ENCODE results near the gene COG5.
A peak's percentile ranks its signal among the peaks of the same experiment; 100 is the strongest.

GRCh38 chr7:107236862-107237261 lies 326.9 kb downstream of the COG5 start:
- TF ChIP-seq CTCF (IDR thresholded peaks at IDR 0.05) (no peak), MXI1 (IDR thresholded peaks at IDR 0.05; ENCODE audit: low read depth, low read length) (0 out of 2 replicates have a peak, but pooled peaks have one; percentile 25), EP300 (IDR thresholded peaks at IDR 0.05; ENCODE audit: borderline replicate concordance in 1 of 2, low read depth in 1 of 2, low read length in 1 of 2) (peak in 1 of 2 experiments; percentile 58; a peak in 1 of 4 replicates)
- TF ChIP-seq, protein P1, sequence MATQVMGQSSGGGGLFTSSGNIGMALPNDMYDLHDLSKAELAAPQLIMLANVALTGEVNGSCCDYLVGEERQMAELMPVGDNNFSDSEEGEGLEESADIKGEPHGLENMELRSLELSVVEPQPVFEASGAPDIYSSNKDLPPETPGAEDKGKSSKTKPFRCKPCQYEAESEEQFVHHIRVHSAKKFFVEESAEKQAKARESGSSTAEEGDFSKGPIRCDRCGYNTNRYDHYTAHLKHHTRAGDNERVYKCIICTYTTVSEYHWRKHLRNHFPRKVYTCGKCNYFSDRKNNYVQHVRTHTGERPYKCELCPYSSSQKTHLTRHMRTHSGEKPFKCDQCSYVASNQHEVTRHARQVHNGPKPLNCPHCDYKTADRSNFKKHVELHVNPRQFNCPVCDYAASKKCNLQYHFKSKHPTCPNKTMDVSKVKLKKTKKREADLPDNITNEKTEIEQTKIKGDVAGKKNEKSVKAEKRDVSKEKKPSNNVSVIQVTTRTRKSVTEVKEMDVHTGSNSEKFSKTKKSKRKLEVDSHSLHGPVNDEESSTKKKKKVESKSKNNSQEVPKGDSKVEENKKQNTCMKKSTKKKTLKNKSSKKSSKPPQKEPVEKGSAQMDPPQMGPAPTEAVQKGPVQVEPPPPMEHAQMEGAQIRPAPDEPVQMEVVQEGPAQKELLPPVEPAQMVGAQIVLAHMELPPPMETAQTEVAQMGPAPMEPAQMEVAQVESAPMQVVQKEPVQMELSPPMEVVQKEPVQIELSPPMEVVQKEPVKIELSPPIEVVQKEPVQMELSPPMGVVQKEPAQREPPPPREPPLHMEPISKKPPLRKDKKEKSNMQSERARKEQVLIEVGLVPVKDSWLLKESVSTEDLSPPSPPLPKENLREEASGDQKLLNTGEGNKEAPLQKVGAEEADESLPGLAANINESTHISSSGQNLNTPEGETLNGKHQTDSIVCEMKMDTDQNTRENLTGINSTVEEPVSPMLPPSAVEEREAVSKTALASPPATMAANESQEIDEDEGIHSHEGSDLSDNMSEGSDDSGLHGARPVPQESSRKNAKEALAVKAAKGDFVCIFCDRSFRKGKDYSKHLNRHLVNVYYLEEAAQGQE (IDR thresholded peaks at IDR 0.05; ENCODE audit: low read depth, low read length) = no peak

Data from SK-N-SH (cell line).